GM18907 (cell line): ENCODE results near the gene TMPRSS6.
"Not testable (repeated sequence)": the region's sequence is repeated elsewhere in the genome, so short reads cannot be mapped to it uniquely, and the experiment has no call there.

Experiments
- ATAC-seq: cut with Tn5 transposase; IDR thresholded peaks from one replicate; pipeline ENCODE4 v1.9.1; 2021; ENCODE audit warnings: mild to moderate bottlenecking, moderate library complexity; ENCODE audit not compliant: unreplicated experiment

Gene TMPRSS6

DNA sequence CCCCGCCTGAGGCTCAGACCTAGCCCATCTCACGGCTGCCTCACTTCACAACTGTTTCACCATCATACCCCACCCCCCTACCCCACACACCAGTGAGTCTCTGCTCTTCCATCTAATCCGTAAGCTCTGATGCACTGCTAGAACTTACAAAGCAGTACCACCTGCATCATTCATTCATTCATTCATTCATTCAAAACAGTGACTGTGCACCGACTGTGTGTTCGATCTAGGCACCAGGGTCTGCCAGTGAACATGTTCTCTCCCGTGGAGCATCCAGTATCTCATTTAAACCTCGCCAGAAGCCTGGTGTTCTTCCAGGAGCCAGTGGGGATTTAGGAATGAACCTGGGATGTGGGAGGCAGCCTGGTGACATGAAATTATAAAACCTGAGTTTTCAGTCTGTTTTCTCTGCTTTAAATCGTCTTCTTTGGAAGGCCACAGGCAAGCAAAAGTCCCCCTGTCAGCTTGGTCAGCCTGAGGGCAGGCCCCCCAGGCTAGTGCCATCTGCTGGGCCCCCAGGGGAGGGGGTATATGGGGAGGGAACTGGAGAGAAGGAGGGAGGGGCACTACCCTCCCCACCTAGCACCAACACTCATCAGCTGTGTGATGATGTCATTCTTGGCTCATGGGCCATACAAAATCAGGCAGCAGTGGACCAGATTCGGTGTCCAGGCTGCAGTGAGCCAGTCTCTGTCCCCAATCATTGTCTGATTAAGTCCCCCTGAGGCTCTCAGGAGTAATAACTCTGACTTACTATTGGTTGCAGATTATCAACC is 18.4 kb downstream of the TMPRSS6 start:
- ATAC-seq = no peak

DNA sequence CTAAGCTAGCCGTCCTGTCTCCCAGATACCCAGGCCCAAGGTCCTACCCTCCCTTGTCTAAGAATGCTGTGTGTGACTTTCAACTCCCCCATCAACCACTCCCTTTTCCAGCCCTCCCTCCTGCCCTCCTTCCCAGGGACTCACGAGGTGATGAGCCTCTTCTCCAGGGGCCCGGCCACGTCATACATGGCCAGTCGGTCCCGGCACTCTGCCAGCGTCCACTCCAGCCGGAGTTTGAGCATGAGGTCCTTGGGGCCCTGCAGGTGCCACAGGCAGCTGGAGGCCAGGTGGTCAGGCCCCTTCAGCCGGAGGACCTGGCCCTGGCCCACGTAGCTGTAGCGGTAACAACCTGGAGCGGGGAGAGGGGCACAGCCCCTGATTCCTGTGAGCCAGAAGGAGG is 20.1 kb downstream of the TMPRSS6 start:
- no peak for ATAC-seq

- ATAC-seq = no peak
These were observed 20.6 kb downstream of the TMPRSS6 start for GRCh38 chr22:37088750-37089408.

GRCh38 chr22:37088108-37088605 is 21.4 kb downstream of the TMPRSS6 start:
- ATAC-seq = no peak

- no peak for ATAC-seq
These were observed 23.3 kb downstream of the TMPRSS6 start for GRCh38 chr22:37086184-37086583.

- no peak for ATAC-seq
These were observed 25.1 kb downstream of the TMPRSS6 start for GRCh38 chr22:37084385-37084784.

DNA sequence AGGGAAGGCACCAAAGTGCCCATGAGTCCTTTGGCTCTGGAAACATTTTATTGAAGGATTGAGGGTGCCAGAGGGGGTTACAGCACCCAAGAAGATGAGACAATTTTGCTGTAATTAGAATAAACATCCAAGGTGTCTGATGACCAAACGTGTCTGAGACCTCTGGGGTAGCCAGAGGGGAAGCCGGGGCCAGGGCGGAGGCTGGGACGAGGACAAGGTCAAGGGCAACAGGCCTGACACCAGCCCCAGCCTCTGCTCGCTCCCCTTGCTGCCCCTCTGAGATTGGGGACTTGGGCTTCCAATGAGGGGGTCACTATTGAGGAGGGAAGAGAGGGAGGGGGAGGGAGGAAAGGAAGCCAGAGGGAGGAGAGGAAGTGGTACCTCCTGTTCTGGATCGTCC is 25.6 kb downstream of the TMPRSS6 start:
- no peak for ATAC-seq

- no peak for ATAC-seq
These were observed 27.2 kb downstream of the TMPRSS6 start for GRCh38 chr22:37082251-37082873.

DNA sequence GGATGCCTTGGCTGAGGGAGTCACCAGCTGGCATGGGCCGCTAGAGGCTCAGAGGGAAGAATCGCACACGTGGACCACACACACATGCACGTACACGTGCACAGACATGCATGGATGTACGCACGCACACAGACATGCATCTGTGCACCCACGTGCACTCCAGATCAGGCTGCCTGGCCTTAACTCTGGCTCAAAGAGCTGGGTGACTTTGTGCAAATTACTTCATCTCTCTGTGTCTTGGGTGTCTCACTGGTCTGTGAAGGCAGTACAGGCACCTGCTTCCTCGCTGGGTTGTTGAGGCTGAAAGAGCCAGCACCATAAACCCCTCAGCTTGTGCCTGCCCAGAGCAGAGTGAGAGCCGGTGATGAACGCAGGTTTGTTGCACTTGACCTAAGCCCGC is 28.7 kb downstream of the TMPRSS6 start:
- ATAC-seq = no peak

DNA sequence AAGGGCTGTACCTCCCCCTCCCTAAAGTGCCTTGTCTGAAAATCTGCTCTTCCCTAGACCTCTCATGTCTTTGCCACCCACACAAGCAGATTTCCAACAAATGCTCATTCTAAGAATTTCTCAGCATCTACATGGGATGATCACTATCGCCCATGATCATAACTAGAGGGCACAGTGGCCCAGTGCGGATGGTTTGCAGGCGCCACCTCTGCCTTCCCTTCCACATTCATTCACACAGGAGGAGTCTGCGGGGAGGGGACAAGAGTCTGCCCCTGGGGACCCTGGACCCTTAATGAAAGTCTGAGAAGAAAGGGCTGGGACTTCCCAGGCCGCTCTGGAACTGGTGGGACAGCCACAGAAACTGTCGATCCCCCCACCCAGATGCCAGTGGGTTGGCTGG is 29.1 kb downstream of the TMPRSS6 start:
- ATAC-seq = no peak

GRCh38 chr22:37079668-37080171 is 29.8 kb downstream of the TMPRSS6 start:
- no peak for ATAC-seq

GRCh38 chr22:37079158-37079557 is 30.4 kb downstream of the TMPRSS6 start:
- no peak for ATAC-seq

DNA sequence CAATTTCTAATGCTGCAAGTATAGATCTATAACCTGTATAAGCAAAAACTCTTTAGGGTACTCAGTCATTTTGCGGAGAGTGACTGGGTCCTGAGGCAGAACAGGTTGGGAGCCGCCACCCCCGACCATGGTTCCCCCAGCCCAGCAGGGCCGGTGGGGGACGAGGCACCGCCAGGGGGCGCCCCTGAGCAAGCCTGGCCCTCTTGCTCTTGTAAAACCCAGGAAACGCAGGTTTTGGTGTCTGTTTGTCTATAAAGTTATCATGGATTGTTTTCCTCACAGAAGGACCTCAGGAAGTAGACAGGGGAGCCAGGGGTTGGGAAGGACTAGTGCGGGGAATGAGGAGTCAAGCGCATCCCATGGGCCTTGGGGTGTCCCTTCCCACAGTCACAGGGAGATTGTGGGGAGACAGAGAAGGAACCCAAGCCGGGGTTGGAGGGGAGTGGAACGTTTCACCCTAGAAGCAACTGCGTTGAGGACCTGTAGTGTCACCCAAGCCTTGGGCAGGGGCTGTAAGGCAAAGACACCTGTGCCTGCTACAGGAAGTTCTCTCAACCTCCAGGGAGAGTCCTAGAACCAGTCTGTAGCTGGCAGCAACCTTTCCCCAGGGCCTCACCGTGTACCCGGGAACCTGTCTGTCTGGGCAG is 31.6 kb downstream of the TMPRSS6 start:
- ATAC-seq = no peak

DNA sequence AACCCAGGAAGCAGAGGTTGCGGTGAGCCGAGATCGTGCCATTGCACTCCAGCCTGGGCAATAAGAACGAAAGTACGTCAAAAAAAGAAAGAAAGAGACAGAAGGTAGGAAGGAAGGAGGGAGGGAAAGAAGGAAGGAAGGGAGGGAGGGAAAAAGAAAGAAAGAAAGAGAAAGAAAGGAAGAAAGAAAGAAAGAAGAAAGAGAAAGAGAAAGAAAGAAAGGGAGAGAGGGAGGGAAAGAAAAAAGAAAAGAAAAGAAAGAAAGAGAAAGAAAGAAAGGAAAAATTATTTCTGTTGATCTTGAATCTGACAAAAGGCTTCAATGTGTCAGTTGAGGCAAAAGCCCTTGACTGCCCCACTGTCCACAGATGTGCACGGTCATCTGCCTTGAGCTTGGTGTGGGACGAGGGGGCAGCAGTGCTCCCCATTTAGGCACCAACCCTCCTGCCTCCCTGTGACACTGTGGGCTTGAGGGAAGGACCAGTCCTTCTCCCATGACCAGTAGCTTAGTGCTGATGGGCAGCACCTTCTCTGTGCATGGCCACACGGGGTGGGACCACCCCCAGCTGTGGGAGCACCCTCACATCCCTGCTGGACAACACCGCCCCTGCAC is 33.6 kb downstream of the TMPRSS6 start:
- ATAC-seq = no peak

- no peak for ATAC-seq
These were observed 34.5 kb downstream of the TMPRSS6 start for GRCh38 chr22:37075046-37075445.

GRCh38 chr22:37074537-37074936 is 35.0 kb downstream of the TMPRSS6 start:
- no peak for ATAC-seq

GRCh38 chr22:37072673-37073072 is 36.8 kb downstream of the TMPRSS6 start:
- ATAC-seq = no peak

DNA sequence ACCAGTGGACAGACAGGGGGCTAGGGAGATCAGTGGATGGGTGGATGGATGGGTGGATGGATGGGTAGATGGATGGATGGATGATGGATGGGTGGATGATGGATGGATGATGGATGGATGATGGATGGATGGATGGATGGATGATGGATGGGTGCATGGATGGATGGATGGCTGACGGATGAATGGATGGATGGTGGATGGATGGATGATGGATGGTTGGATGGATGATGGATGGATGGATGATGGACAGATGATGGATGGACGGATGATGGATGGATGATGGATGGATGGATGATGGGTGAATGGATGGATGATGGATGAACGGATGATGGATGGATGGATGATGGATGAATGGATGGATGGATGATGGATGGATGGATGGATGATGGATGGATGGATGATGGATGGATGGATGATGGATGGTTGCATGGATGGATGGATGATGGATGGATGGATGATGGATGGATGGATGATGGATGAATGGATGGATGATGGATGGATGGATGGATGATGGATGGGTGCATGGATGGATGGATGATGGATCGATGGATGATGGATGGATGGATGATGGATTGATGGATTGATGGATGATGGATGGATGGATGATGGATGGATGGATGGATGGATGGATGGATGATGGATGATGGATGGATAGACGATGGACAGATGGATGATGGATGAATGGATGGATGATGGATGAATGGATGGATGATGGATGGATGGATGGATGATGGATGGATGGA is 37.5 kb downstream of the TMPRSS6 start:
- ATAC-seq = not testable (repeated sequence)

DNA sequence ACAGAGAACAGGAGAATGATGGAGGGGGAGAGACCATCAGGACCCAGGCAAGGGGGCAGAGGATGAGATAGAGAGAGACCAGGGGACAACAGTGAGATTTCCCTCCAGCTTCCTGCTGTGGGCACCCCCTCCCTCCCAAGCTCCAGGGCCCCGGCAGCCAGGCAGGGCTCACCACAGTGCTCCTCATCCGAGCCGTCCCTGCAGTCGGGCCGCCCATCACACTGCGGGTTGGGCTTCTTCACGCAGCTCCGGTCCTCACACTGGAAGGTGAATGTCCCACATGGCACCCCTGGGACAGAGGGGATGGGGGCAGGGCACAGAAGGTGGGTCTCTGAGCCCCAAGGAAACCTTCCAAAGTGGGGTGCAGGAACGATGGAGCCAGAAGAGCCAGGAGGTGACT is 38.8 kb downstream of the TMPRSS6 start:
- no peak for ATAC-seq

GRCh38 chr22:37070334-37070733 is 39.2 kb downstream of the TMPRSS6 start:
- no peak for ATAC-seq
